Measurements from ENCODE around the gene HS3ST3A1.

HS3ST3A1 gene

DNA sequence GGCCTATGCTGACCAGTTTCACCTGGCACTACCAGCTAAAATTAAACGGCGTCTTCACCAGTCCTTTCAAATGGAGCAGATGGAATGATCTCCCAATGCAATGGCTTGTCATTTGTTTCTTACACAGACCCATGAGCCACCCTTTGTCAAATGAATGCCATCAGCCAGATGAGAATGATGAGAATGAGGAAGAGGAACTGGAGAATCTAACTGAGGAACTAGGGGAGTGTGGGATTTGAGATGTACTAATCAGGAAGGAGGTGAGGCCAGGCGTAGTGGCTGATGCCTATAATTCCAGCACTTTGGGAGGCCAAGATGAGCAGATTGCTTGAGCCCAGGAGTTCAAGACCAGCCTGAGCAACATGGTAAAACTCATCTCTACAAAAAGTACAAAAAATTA lies 116.4 kb downstream of the HS3ST3A1 start:
- no peak for FAIRE-seq

DNA sequence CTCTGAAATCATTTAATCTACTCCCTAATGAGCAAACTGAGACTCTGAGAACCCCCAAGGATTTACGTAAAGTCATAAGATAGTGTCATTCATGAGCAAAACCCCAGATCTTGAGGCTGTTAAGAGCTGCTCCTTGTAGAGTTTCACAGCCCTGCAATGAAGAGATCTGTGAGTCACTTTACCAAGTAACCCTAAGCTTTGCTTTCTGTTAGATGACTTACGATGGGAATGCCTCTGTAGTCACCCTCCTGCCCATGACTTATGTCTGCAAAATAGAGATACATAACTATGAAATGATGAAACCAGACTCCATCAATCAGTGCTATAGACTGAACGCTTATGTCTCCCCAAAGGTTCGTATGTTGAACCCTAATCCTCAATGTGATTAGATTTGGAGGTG lies 117.7 kb downstream of the HS3ST3A1 start:
- no peak for FAIRE-seq

DNA sequence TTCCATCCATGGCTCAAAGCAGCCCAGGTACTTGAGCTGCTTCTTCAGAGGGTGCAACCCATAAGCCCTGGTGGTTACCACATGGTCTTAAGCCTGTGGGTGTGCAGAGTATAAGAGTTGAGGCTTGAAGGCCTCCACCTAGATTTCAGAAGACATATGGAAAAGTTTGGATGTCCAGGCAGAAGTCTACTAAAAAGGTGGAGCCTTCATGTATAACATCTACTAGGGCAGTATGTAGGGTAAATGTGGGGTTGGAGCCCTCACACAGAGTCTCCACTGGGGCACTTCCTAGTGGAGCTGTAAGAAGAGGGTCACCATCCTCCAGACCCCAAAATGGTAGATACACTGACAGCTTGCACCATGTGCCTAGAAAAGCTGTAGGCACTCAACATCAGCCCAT lies 120.9 kb downstream of the HS3ST3A1 start:
- FAIRE-seq = no peak

DNA sequence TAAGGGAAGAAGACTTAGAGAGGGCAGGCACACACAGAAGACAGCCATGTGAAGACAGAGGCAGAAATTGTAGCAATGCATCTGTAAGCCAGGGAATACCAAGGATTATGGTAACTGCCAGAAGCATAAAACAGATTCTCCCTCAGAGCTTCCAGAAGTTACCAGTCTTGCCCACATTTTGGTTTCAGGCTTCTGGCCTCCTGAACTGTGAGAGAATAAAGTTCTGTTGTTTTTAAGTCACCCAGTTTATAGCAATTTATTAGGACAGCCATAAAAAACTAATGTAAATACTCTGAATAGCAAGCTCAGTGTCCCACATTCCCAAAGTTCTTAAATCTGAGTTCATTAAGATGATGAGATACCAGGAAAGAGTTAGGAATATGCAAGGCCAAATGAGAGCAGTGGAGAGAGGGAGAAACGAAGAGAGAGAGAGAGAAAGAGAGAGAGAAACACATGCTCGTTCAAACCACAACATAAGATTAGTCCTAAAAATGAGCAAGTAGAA lies 123.4 kb downstream of the HS3ST3A1 start:
- FAIRE-seq = no peak

DNA sequence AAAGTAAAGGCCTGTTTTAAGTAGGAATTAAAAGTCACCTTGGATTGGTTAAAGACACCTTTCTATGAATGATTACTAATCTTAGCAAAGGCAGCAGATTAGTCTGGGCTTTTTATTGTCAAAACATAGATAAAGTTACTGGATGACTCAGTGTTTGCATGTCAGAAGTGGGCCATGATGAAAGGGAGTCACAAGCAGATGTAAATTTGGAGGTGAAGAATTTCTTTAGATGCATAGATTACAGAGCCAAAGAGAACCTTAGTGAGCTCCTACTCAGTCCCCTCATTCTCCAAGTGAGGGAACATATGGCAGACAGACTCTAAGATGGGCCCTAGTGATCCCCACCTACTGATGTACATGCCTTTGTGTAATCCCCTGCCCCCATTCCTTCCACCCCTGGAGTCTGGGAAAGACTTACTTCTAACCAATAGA lies 124.5 kb downstream of the HS3ST3A1 start:
- FAIRE-seq = no peak

DNA sequence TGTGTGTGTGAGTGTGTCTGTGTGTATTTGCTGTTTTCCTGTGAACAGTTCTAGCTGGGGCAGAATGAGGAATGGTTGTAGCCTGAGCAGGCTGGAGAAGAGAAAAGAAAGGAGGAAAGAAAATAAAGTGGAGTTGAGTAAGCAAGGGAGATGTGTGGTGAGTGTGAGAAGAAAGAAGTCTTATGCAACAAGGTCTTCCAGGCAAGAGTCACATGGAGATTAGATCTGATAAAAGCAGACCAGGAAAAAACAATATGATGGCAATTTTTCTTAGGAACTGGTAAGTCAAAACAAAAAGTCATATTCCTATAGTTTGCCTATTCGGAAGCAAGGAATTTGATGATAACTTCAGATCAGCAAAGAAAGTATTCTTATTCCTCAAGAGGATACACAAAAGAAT lies 125.0 kb downstream of the HS3ST3A1 start:
- no peak for FAIRE-seq

DNA sequence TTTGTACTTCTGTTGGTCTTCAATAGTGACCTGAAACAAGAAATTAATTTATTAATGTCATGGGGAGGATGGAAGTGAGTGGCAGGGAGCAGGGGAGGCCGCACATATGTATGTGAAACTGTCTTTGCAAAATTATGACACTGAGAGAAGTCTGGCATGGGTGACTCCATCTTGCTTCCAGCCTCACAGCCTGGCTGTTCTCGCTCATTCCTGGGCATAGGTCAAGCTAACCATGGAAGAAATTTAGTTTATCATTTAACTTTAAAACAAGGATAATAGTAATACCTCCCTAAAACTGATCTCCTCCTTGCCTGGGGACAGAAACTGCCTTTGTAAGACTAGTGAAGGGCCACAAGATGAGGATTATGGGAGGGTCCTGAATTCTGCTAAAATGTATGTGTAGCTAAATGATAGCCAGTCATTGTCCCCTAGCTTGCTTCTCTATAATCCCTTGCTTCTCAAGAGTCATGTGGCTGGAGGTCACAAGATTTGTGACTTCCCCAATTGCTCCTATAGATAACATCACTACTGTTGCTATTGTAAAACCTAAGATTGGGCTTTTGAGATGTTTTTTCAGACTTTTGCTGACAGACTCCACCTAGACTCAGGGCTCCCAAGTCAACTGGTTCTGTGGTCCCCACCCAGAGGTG lies 126.0 kb downstream of the HS3ST3A1 start:
- FAIRE-seq = no peak

DNA sequence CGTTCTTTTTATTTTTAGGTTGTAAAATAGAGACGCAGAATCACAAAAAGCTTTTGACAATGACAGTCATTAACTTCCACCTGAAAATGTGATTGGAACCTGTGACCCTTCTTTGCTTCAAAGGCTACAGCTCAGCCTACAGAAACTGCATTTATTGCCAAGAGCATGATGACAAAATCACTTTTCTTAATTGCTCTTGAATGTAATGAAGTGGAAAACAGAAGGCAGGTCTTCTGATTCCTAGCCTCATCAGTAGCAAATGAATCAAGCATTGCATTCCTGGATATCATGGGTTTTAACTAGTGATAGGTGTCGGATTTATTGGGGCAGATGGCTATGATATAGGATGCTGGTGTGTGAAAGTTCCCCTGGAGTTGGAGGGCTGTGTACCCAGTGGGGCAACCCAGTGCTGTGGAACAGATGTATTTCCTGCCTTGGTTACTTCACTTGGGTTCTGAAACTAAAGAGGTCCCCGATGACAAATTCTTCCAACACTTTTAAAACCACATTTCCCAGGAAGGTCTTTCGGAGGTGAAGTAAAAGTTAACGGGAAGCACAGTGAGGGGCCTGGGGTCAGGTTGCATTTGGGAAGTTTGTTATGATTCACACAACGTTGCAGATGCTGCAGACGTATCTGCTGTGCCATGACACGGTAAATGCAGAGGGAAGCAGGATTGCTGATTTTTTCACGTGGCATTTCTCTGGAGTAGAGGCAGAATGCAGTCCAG lies 127.5 kb downstream of the HS3ST3A1 start:
- no peak for FAIRE-seq

DNA sequence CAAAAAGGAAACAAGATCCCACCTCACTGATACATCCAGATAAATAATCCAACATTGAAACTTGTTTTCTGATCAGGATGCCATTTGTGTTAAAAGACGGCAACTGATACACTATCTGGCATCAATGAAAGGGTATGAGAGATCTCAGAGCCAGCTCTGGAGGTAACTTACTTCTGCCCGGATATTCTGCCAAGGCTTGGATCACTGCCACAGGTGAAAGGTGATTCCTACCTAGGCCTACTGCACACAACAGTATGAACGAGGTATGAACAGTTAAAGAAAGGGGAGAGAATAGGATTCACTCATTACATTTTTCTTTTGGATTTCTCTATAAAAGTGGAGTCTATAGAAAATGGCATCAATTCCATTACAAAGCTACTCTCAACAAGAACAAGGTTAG lies 136.1 kb downstream of the HS3ST3A1 start:
- FAIRE-seq = no peak

DNA sequence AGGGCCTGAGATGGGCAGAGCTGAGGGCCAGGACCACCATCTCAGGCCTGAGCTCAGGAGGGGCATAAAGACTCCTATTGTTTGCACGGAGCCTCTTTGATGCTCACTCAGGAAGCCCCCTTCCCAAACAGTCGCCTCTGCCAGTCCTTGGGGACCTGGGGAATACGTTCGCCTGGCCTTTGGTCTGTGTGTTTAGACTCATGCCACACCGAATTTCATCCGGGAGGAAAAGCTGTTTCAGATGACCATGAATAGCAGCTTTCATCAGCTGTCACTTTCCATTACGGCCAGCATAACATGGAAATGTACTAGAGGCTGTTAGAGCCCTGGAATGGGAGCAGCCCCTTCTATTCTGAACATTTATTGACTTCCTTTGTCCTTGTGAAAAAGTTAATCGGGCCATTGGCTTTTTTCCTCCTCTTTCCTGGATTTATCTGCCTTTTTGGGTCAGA lies 139.0 kb downstream of the HS3ST3A1 start:
- no peak for FAIRE-seq

DNA sequence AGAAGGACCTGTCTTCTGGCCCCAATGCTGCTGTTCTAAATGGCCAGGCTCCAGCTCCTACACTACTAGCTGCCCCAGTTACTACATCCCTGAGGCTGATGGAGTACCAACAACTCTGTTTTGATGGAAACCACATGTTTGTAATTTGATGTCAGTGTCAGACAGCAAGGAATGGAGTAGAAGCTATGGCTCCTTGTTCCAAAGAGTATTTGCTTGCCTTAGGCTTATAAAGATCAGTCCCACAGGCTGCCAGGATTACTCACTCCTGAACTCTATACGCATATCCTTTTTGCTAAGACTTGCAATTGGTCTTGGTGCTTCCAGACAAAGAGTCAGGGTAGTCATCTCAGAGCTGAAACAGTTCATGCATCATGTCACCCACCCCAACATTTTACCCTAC lies 139.6 kb downstream of the HS3ST3A1 start:
- FAIRE-seq = no peak

DNA sequence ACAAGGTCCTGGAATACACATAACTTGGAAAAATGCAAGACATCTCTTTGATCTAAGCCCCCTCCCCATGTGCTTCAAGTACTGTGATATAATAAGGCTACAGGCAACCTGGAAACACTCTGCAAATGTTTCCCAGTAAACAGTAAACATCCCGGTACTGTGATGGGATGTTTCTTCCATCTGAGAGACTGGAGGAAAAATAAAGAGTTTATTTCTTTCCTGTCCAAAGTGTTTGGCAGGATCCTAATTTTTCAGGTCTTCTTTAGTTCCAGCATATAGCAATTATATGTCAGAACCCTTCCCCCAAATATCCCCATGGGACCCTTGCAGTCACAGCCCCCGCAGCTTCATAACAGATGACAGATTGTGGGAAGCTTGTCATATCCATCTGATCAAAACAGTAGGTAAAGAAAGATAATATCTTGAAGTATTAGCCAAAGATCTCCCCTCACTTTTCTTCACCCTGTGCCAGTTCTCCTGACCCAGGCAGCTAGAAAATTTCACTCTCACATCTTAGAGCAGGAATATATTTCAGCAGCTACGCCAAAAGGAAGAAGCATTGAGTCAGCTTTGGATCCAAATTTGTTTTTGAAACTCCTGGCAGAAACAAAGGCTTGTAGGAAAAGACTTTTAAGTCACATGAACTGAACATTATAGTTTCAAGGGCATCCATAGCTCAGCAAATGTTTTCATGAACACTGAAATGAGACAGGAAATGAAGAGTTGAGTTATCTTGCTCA lies 141.3 kb downstream of the HS3ST3A1 start:
- no peak for FAIRE-seq

DNA sequence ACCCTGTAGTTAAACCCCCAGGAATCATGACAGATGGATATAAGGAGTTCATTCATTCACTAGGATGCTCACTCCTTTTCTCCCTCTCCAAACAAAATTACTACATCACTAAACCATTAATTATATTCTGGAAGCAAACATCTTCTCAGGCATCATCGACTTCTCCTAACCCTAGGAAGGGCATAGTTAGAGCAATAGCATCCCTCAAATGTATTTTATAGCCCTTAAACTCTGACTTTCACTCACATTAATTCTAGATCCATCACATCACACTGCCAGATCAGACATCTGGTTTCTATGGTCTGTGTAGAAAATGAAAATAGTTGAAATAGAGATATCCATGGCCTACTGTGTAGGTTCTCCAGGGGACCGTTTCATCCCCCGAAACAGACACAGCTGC lies 143.9 kb downstream of the HS3ST3A1 start:
- no peak for FAIRE-seq
